Hepatocyte (in vitro differentiated cells): ENCODE data around the gene ANKLE2. TPM values are rescaled to one million over a fixed set of nuclear protein-coding genes. Genes with fewer than 3 reads are reported as not detected.

Experiments used
- DNase-seq: peaks from one replicate; pipeline ENCODE4 v3.0.0-alpha.2; 2016; ENCODE audit warnings: low spot score
- H2AFZ ChIP-seq: fragments of 200-600 bp; sonication (generic); 2 replicates; pipeline ENCODE4 v1.6.0; 2016; ENCODE audit warnings: antibody characterized with exemption, mild to moderate bottlenecking
- H3K27ac ChIP-seq: fragments of 200-600 bp; sonication (generic); 2 replicates; pipeline ENCODE4 v1.5.1; 2016; ENCODE audit warnings: mild to moderate bottlenecking
- H3K27me3 ChIP-seq: fragments of 200-600 bp; sonication (generic); 2 replicates; pipeline ENCODE4 v1.6.1; 2016
- H3K36me3 ChIP-seq: fragments of 200-600 bp; sonication (generic); replicated peaks from 2 replicates; pipeline ENCODE4 v1.5.1; 2016; ENCODE audit warnings: low read depth; ENCODE audit not compliant: insufficient read depth
- H3K4me1 ChIP-seq: fragments of 200-600 bp; sonication (generic); 2 replicates; pipeline ENCODE4 v1.5.1; 2016; ENCODE audit warnings: mild to moderate bottlenecking, moderate library complexity; ENCODE audit not compliant: insufficient read depth
- H3K4me2 ChIP-seq: fragments of 200-600 bp; sonication (generic); 2 replicates; pipeline ENCODE4 v1.6.0; 2016
- H3K4me3 ChIP-seq: fragments of 200-600 bp; sonication (generic); 2 replicates; pipeline ENCODE4 v1.5.1; 2016; ENCODE audit warnings: mild to moderate bottlenecking
- H3K79me2 ChIP-seq: fragments of 200-600 bp; sonication (generic); 2 replicates; pipeline ENCODE4 v1.6.0; 2017; ENCODE audit warnings: mild to moderate bottlenecking
- H3K9me2 ChIP-seq: fragments of 200-600 bp; sonication (generic); replicated peaks from 2 replicates; pipeline ENCODE4 v1.6.0; 2017; ENCODE audit warnings: mild to moderate bottlenecking; ENCODE audit not compliant: insufficient read depth
- H3K9me3 ChIP-seq: fragments of 200-600 bp; sonication (generic); 2 replicates; pipeline ENCODE4 v1.5.1; 2016; ENCODE audit warnings: low read depth, mild to moderate bottlenecking
- H4K20me1 ChIP-seq: fragments of 200-600 bp; sonication (generic); 2 replicates; pipeline ENCODE4 v1.6.0; 2016; ENCODE audit warnings: mild to moderate bottlenecking; ENCODE audit not compliant: insufficient read depth, poor library complexity, severe bottlenecking
- CTCF ChIP-seq: fragments of 200-600 bp; sonication (generic); IDR thresholded peaks from 2 replicates; pipeline ENCODE4 v1.5.1; 2016; ENCODE audit warnings: antibody characterized with exemption, mild to moderate bottlenecking; ENCODE audit not compliant: poor library complexity
- EZH2 ChIP-seq: fragments of 200-600 bp; sonication (generic); IDR thresholded peaks from 2 replicates; pipeline ENCODE4 v1.6.1; 2016; ENCODE audit warnings: antibody characterized with exemption, mild to moderate bottlenecking, borderline replicate concordance
- EZH2phosphoT487 ChIP-seq: fragments of 200-600 bp; sonication (generic); IDR thresholded peaks from one replicate; pipeline ENCODE4 v1.6.1; 2018; ENCODE audit warnings: antibody characterized with exemption, mild to moderate bottlenecking, low read depth, moderate library complexity; ENCODE audit not compliant: unreplicated experiment, severe bottlenecking
- WGBS: methylation state at CpG from one replicate; pipeline ENCODE4 v1.1.6; 2016; ENCODE audit warnings: low lambda C conversion rate; ENCODE audit errors: missing lambda C conversion rate; 5-methylcytosine and 5-hydroxymethylcytosine counted together
- polyA plus RNA-seq: library from polyadenylated mRNA; unstranded; fragments of >200 nt; fragmentation: Nextera tagmentation; extraction: Ambion mirVana; gene quantifications from 2 replicates; pipeline ENCODE4 v1.2.1, GENCODE V29; 2016
- total RNA-seq: library from RNA; depleted of rRNA; stranded (reverse); fragments of >200 nt; gene quantifications from 2 replicates; pipeline ENCODE4 v1.2.3, GENCODE V29; 2014

Gene ANKLE2
- total and polyA plus RNA-seq, 2 experiments from 2014 or later: 45.3 to 70.3 TPM

GRCh38 chr12:132771126-132771838 lies 9.7 kb upstream of the ANKLE2 start:
- Histone ChIP-seq H3K27me3 (no peaks in the 10 kb centered on the region), H3K79me2 (no peaks in the 10 kb centered on the region), H3K27ac (no peak overlapping the region), H3K9me3 (no peaks in the 10 kb centered on the region), H3K9me2 (no peaks in the 10 kb centered on the region), H3K36me3 (no peaks in the 10 kb centered on the region), H4K20me1 (no peaks in the 10 kb centered on the region), H2AFZ (no peak overlapping the region), H3K4me1 (no peaks in the 10 kb centered on the region), H3K4me2 (no peak overlapping the region), H3K4me3 (no peak overlapping the region)
- TF ChIP-seq EZH2: no peak
- TF ChIP-seq EZH2phosphoT487: no peak
- TF ChIP-seq CTCF: no peak
- 95% methylated on average over 15 of the region's 15 CpGs for WGBS
- DNase-seq: no peak

GRCh38 chr12:132766380-132767085 lies 4.9 kb upstream of the ANKLE2 start:
- Histone ChIP-seq H3K36me3 (no peaks in the 10 kb centered on the region), H3K4me2 (no peak overlapping the region), H3K9me2 (no peaks in the 10 kb centered on the region), H4K20me1 (no peaks in the 10 kb centered on the region), H3K27ac (no peak overlapping the region), H3K79me2 (peaks cover 5% of the 10 kb centered on the region), H3K27me3 (no peaks in the 10 kb centered on the region), H3K9me3 (no peaks in the 10 kb centered on the region), H3K4me1 (no peaks in the 10 kb centered on the region), H3K4me3 (no peak overlapping the region), H2AFZ (no peak overlapping the region)
- WGBS: 86% methylated on average over 27 of the region's 27 CpGs
- TF ChIP-seq CTCF: no peak
- TF ChIP-seq EZH2: no peak
- no peak for TF ChIP-seq EZH2phosphoT487
- no peak for DNase-seq

- 69% methylated on average over 11 of the region's 11 CpGs for WGBS
Observed at GRCh38 chr12:132765361-132765760, 3.7 kb upstream of the ANKLE2 start.

More at GRCh38 chr12:132765361-132765760, 3.7 kb upstream of the ANKLE2 start:
- H3K4me2 ChIP-seq: no peak overlapping the region
- H3K36me3 ChIP-seq: no peaks in the 10 kb centered on the region
- no peaks in the 10 kb centered on the region for H3K27me3 ChIP-seq
- H3K9me3 ChIP-seq: no peaks in the 10 kb centered on the region
- peaks cover under 1% of the 10 kb centered on the region for H4K20me1 ChIP-seq
- no peak for TF ChIP-seq EZH2
- no peak for TF ChIP-seq CTCF
- TF ChIP-seq EZH2phosphoT487: no peak
- peaks cover 16% of the 10 kb centered on the region for H3K79me2 ChIP-seq
- H3K27ac ChIP-seq: no peak overlapping the region
- DNase-seq: no peak
- no peak overlapping the region for H2AFZ ChIP-seq
- H3K4me3 ChIP-seq: no peak overlapping the region
- H3K4me1 ChIP-seq: no peaks in the 10 kb centered on the region
- no peaks in the 10 kb centered on the region for H3K9me2 ChIP-seq
